HG02885 (cell line): Measurements from ENCODE around the gene SLC16A10.
"Not testable (repeated sequence)": the region's sequence is repeated elsewhere in the genome, so short reads cannot be mapped to it uniquely, and the experiment has no call there.

Source experiments
- ATAC-seq: cut with Tn5 transposase; IDR thresholded peaks from one replicate; pipeline ENCODE4 v1.9.1; 2021; ENCODE audit warnings: mild to moderate bottlenecking; ENCODE audit not compliant: unreplicated experiment, poor library complexity

SLC16A10 gene

GRCh38 chr6:111252726-111253125, 165.4 kb downstream of the SLC16A10 start:
- no peak for ATAC-seq

- ATAC-seq, result no peak
Observed at GRCh38 chr6:111254004-111254778, 166.9 kb downstream of the SLC16A10 start.

GRCh38 chr6:111254779-111255166, 167.5 kb downstream of the SLC16A10 start:
- ATAC-seq, result no peak

- ATAC-seq, result not testable (repeated sequence)
Observed at GRCh38 chr6:111255838-111256237, 168.5 kb downstream of the SLC16A10 start.

GRCh38 chr6:111256646-111257045, 169.3 kb downstream of the SLC16A10 start:
- no peak for ATAC-seq

- no peak for ATAC-seq
Observed at GRCh38 chr6:111258010-111258409, 170.7 kb downstream of the SLC16A10 start.

- ATAC-seq, result no peak
Observed at GRCh38 chr6:111258615-111259088, 171.3 kb downstream of the SLC16A10 start.

- ATAC-seq, result peak; percentile 98
Observed at GRCh38 chr6:111259089-111259831, 172.0 kb downstream of the SLC16A10 start.

GRCh38 chr6:111260570-111261298, 173.4 kb downstream of the SLC16A10 start:
- ATAC-seq, result no peak

- no peak for ATAC-seq
Observed at GRCh38 chr6:111263837-111264236, 176.5 kb downstream of the SLC16A10 start.

- no peak for ATAC-seq
Observed at GRCh38 chr6:111265842-111266241, 178.5 kb downstream of the SLC16A10 start.

- no peak for ATAC-seq
Observed at GRCh38 chr6:111266276-111266675, 179.0 kb downstream of the SLC16A10 start.

- ATAC-seq, result no peak
Observed at GRCh38 chr6:111267764-111268333, 180.5 kb downstream of the SLC16A10 start.

GRCh38 chr6:111269401-111269970, 182.2 kb downstream of the SLC16A10 start:
- ATAC-seq, result no peak

GRCh38 chr6:111270121-111270520, 182.8 kb downstream of the SLC16A10 start:
- no peak for ATAC-seq

- ATAC-seq, result no peak
Observed at GRCh38 chr6:111274593-111275217, 187.4 kb downstream of the SLC16A10 start.

- no peak for ATAC-seq
Observed at GRCh38 chr6:111276335-111276734, 189.0 kb downstream of the SLC16A10 start.

- ATAC-seq, result no peak
Observed at GRCh38 chr6:111276736-111277135, 189.4 kb downstream of the SLC16A10 start.

GRCh38 chr6:111277819-111278218, 190.5 kb downstream of the SLC16A10 start:
- no peak for ATAC-seq

- ATAC-seq, result no peak
Observed at GRCh38 chr6:111278731-111279130, 191.4 kb downstream of the SLC16A10 start.
